Measurements from ENCODE around the gene ANKRD18B.
"Not testable (repeated sequence)": the region's sequence is repeated elsewhere in the genome, so short reads cannot be mapped to it uniquely, and the experiment has no call there.

The ANKRD18B gene

GRCh38 chr9:33588876-33589275, 64.8 kb downstream of the ANKRD18B start:
- H3K27me3 ChIP-seq (ENCODE audit: control insufficient read depth, insufficient read depth, low read length); H3K9ac ChIP-seq (ENCODE audit: low read depth, low read length); H3K4me2 ChIP-seq (ENCODE audit: low read length); H3K4me1 ChIP-seq (ENCODE audit: control insufficient read depth, insufficient read depth, low read length); H3K36me3 ChIP-seq (ENCODE audit: insufficient read depth, low read length); H3K9me3 ChIP-seq (replicated peaks; ENCODE audit: low read length); H3K4me3 ChIP-seq (ENCODE audit: low read length): not testable (repeated sequence)

- not testable (repeated sequence) for H3K4me1 ChIP-seq (ENCODE audit: control insufficient read depth, insufficient read depth, low read length); H3K4me2 ChIP-seq (ENCODE audit: low read length); H3K27me3 ChIP-seq (ENCODE audit: control insufficient read depth, insufficient read depth, low read length); H3K36me3 ChIP-seq (ENCODE audit: insufficient read depth, low read length); H3K9ac ChIP-seq (ENCODE audit: low read depth, low read length); H3K9me3 ChIP-seq (replicated peaks; ENCODE audit: low read length); H3K4me3 ChIP-seq (ENCODE audit: low read length)
Measured at GRCh38 chr9:33590857-33591256, 66.8 kb downstream of the ANKRD18B start.

GRCh38 chr9:33596974-33597373, 72.9 kb downstream of the ANKRD18B start:
- H3K9me3 ChIP-seq (replicated peaks; ENCODE audit: low read length); H3K9ac ChIP-seq (ENCODE audit: low read depth, low read length); H3K4me3 ChIP-seq (ENCODE audit: low read length); H3K36me3 ChIP-seq (ENCODE audit: insufficient read depth, low read length); H3K4me2 ChIP-seq (ENCODE audit: low read length); H3K27me3 ChIP-seq (ENCODE audit: control insufficient read depth, insufficient read depth, low read length); H3K4me1 ChIP-seq (ENCODE audit: control insufficient read depth, insufficient read depth, low read length): not testable (repeated sequence)

- not testable (repeated sequence) for H3K9ac ChIP-seq (ENCODE audit: low read depth, low read length); H3K27me3 ChIP-seq (ENCODE audit: control insufficient read depth, insufficient read depth, low read length); H3K4me2 ChIP-seq (ENCODE audit: low read length); H3K4me3 ChIP-seq (ENCODE audit: low read length); H3K9me3 ChIP-seq (replicated peaks; ENCODE audit: low read length); H3K4me1 ChIP-seq (ENCODE audit: control insufficient read depth, insufficient read depth, low read length); H3K36me3 ChIP-seq (ENCODE audit: insufficient read depth, low read length)
Measured at GRCh38 chr9:33597386-33597785, 73.3 kb downstream of the ANKRD18B start.

- H3K4me3 ChIP-seq (ENCODE audit: low read length); H3K9me3 ChIP-seq (replicated peaks; ENCODE audit: low read length); H3K27me3 ChIP-seq (ENCODE audit: control insufficient read depth, insufficient read depth, low read length); H3K36me3 ChIP-seq (ENCODE audit: insufficient read depth, low read length); H3K4me2 ChIP-seq (ENCODE audit: low read length); H3K9ac ChIP-seq (ENCODE audit: low read depth, low read length); H3K4me1 ChIP-seq (ENCODE audit: control insufficient read depth, insufficient read depth, low read length): not testable (repeated sequence)
Measured at GRCh38 chr9:33598796-33599379, 74.8 kb downstream of the ANKRD18B start.

- not testable (repeated sequence) for H3K36me3 ChIP-seq (ENCODE audit: insufficient read depth, low read length); H3K27me3 ChIP-seq (ENCODE audit: control insufficient read depth, insufficient read depth, low read length); H3K4me1 ChIP-seq (ENCODE audit: control insufficient read depth, insufficient read depth, low read length); H3K9ac ChIP-seq (ENCODE audit: low read depth, low read length); H3K9me3 ChIP-seq (replicated peaks; ENCODE audit: low read length); H3K4me2 ChIP-seq (ENCODE audit: low read length); H3K4me3 ChIP-seq (ENCODE audit: low read length)
Measured at GRCh38 chr9:33600911-33601310, 76.9 kb downstream of the ANKRD18B start.

GRCh38 chr9:33604249-33604648, 80.2 kb downstream of the ANKRD18B start:
- H3K36me3 ChIP-seq (ENCODE audit: insufficient read depth, low read length); H3K4me3 ChIP-seq (ENCODE audit: low read length); H3K27me3 ChIP-seq (ENCODE audit: control insufficient read depth, insufficient read depth, low read length); H3K9ac ChIP-seq (ENCODE audit: low read depth, low read length); H3K4me2 ChIP-seq (ENCODE audit: low read length); H3K4me1 ChIP-seq (ENCODE audit: control insufficient read depth, insufficient read depth, low read length); H3K9me3 ChIP-seq (replicated peaks; ENCODE audit: low read length): not testable (repeated sequence)

GRCh38 chr9:33604936-33605335, 80.9 kb downstream of the ANKRD18B start:
- not testable (repeated sequence) for H3K9me3 ChIP-seq (replicated peaks; ENCODE audit: low read length); H3K4me3 ChIP-seq (ENCODE audit: low read length); H3K27me3 ChIP-seq (ENCODE audit: control insufficient read depth, insufficient read depth, low read length); H3K4me1 ChIP-seq (ENCODE audit: control insufficient read depth, insufficient read depth, low read length); H3K4me2 ChIP-seq (ENCODE audit: low read length); H3K9ac ChIP-seq (ENCODE audit: low read depth, low read length); H3K36me3 ChIP-seq (ENCODE audit: insufficient read depth, low read length)

GRCh38 chr9:33611358-33611757, 87.3 kb downstream of the ANKRD18B start:
- Histone ChIP-seq H3K9me3 (replicated peaks; ENCODE audit: low read length) (peaks cover 3% of the 10 kb centered on the region), H3K27me3 (ENCODE audit: control insufficient read depth, insufficient read depth, low read length) (peaks cover 37% of the 10 kb centered on the region), H3K9ac (ENCODE audit: low read depth, low read length) (no peak overlapping the region)

GRCh38 chr9:33612410-33612809, 88.4 kb downstream of the ANKRD18B start:
- not testable (repeated sequence) for H3K4me1 ChIP-seq (ENCODE audit: control insufficient read depth, insufficient read depth, low read length); H3K9ac ChIP-seq (ENCODE audit: low read depth, low read length); H3K4me3 ChIP-seq (ENCODE audit: low read length); H3K36me3 ChIP-seq (ENCODE audit: insufficient read depth, low read length); H3K9me3 ChIP-seq (replicated peaks; ENCODE audit: low read length); H3K4me2 ChIP-seq (ENCODE audit: low read length)
- H3K27me3 ChIP-seq (ENCODE audit: control insufficient read depth, insufficient read depth, low read length): peaks cover 37% of the 10 kb centered on the region

More at GRCh38 chr9:33611358-33611757, 87.3 kb downstream of the ANKRD18B start:
- no peak overlapping the region for H3K4me3 ChIP-seq (ENCODE audit: low read length)
- no peaks in the 10 kb centered on the region for H3K4me1 ChIP-seq (ENCODE audit: control insufficient read depth, insufficient read depth, low read length)
- H3K36me3 ChIP-seq (ENCODE audit: insufficient read depth, low read length): no peaks in the 10 kb centered on the region
- H3K4me2 ChIP-seq (ENCODE audit: low read length): no peak overlapping the region

- H3K9ac ChIP-seq (ENCODE audit: low read depth, low read length): no peak overlapping the region
- H3K36me3 ChIP-seq (ENCODE audit: insufficient read depth, low read length): no peaks in the 10 kb centered on the region
- H3K27me3 ChIP-seq (ENCODE audit: control insufficient read depth, insufficient read depth, low read length): peaks cover 36% of the 10 kb centered on the region
- H3K4me2 ChIP-seq (ENCODE audit: low read length): no peak overlapping the region
- H3K9me3 ChIP-seq (replicated peaks; ENCODE audit: low read length): peaks cover 3% of the 10 kb centered on the region
- peaks cover under 1% of the 10 kb centered on the region for H3K4me1 ChIP-seq (ENCODE audit: control insufficient read depth, insufficient read depth, low read length)
- no peak overlapping the region for H3K4me3 ChIP-seq (ENCODE audit: low read length)
Measured at GRCh38 chr9:33614001-33614687, 90.1 kb downstream of the ANKRD18B start.

GRCh38 chr9:33618370-33618769, 94.3 kb downstream of the ANKRD18B start:
- H3K4me1 ChIP-seq (ENCODE audit: control insufficient read depth, insufficient read depth, low read length): peaks cover 24% of the 10 kb centered on the region
- not testable (repeated sequence) for H3K4me3 ChIP-seq (ENCODE audit: low read length); H3K4me2 ChIP-seq (ENCODE audit: low read length); H3K9me3 ChIP-seq (replicated peaks; ENCODE audit: low read length); H3K9ac ChIP-seq (ENCODE audit: low read depth, low read length); H3K27me3 ChIP-seq (ENCODE audit: control insufficient read depth, insufficient read depth, low read length); H3K36me3 ChIP-seq (ENCODE audit: insufficient read depth, low read length)

Measured in skeletal muscle satellite cell (primary cell).